Upper lobe of right lung (tissue), 1 donor: ENCODE data around the gene PLEKHA3. TPM values are rescaled to one million over a fixed set of nuclear protein-coding genes. Genes with fewer than 3 reads are reported as not detected.
A peak's percentile ranks its signal among the peaks of the same experiment; 100 is the strongest.

ENCODE experiments used
- ATAC-seq: fragments of 200-7000 bp; cut with Tn5 transposase; one replicate; pipeline ENCODE4 v1.9.1; 2020; ENCODE audit warnings: mild to moderate bottlenecking, moderate library complexity
- DNase-seq: peaks from one replicate; pipeline ENCODE4 v3.0.0-alpha.2; 2020
- H3K27ac ChIP-seq: fragments of 200-600 bp; one replicate; pipeline ENCODE4 v1.8.0; 2022
- H3K27me3 ChIP-seq: fragments of 200-600 bp; one replicate; pipeline ENCODE4 v1.8.0; 2022; ENCODE audit warnings: mild to moderate bottlenecking
- H3K36me3 ChIP-seq: fragments of 200-600 bp; one replicate; pipeline ENCODE4 v1.8.0; 2022
- H3K4me1 ChIP-seq: fragments of 200-600 bp; one replicate; pipeline ENCODE4 v1.8.0; 2022
- H3K4me3 ChIP-seq: fragments of 200-600 bp; one replicate; pipeline ENCODE4 v1.8.0; 2022; ENCODE audit warnings: mild to moderate bottlenecking
- H3K9me3 ChIP-seq: fragments of 200-600 bp; one replicate; pipeline ENCODE4 v1.8.0; 2022
- intact Hi-C: fragments of 100-400 bp; cut with DNase I; formaldehyde crosslinking; loops from one replicate; pipeline ENCODE4 v1.11.0; 2022
- total RNA-seq: library from RNA; stranded (reverse); fragmentation: NEBNext Ultra II Directional; extraction: Animal tissue kit (Norgen Biotek cat#: 25700); gene quantifications from one replicate; pipeline ENCODE4 v1.2.1, GENCODE V29; 2021
- TF ChIP-seq, protein P1 (sequence below): fragments of 200-600 bp; IDR thresholded peaks from one replicate; pipeline ENCODE4 v1.8.0; 2022; ENCODE audit warnings: antibody characterized with exemption
- donor health status: DM: no; HTN: yes; CAD: no; lungs with severe emphysema.

PLEKHA3 gene
- total RNA-seq, 1 donor from 2014 or later, result 36.6 TPM

GRCh38 chr2:178476477-178476876, 3.8 kb upstream of the PLEKHA3 start:
- intact Hi-C loops, result no loop called here
- TF ChIP-seq, protein P1, sequence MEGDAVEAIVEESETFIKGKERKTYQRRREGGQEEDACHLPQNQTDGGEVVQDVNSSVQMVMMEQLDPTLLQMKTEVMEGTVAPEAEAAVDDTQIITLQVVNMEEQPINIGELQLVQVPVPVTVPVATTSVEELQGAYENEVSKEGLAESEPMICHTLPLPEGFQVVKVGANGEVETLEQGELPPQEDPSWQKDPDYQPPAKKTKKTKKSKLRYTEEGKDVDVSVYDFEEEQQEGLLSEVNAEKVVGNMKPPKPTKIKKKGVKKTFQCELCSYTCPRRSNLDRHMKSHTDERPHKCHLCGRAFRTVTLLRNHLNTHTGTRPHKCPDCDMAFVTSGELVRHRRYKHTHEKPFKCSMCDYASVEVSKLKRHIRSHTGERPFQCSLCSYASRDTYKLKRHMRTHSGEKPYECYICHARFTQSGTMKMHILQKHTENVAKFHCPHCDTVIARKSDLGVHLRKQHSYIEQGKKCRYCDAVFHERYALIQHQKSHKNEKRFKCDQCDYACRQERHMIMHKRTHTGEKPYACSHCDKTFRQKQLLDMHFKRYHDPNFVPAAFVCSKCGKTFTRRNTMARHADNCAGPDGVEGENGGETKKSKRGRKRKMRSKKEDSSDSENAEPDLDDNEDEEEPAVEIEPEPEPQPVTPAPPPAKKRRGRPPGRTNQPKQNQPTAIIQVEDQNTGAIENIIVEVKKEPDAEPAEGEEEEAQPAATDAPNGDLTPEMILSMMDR, result no peak
- no peaks in the 10 kb centered on the region for H3K9me3 ChIP-seq
- DNase-seq, result no peak
- no peak overlapping the region for H3K4me3 ChIP-seq
- no peaks in the 10 kb centered on the region for H3K27me3 ChIP-seq
- H3K4me1 ChIP-seq, result peaks cover 15% of the 10 kb centered on the region
- no peaks in the 10 kb centered on the region for H3K36me3 ChIP-seq
- H3K27ac ChIP-seq, result no peak overlapping the region
- ATAC-seq, result no peak

DNA sequence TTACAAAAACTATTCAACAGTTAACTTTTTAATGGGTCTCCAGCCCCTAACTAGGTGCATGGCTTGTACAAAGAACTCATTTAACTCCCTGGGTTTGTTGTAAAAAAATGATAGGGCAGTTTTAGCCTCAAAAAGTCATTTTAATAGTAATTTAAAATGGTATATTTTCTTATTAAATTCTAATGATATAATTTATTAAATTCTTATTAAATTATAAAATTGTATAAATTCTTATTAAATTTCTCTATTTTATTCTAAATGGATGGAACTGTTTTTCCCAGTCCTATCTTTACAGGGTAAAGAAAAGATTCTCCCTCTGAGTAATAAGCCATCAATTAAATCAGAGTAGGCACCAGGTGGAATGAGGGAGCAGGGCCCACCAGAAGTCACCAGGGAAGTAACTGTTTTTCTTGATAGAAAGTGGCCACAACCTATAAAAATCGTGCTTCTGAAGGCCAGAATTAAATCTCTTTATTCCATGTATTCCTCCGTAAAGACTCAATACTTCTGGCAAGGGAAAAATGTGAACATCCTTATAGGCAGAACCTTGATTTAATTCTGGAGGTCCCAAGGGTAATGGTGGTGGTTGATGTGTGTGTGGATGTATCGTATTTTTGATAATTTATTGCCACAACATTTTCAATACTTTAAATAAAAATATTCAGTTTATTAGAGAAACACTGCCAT, 2.7 kb upstream of the PLEKHA3 start:
- Histone ChIP-seq H3K27me3 (no peaks in the 10 kb centered on the region), H3K27ac (peak overlapping the region; percentile 92), H3K36me3 (no peaks in the 10 kb centered on the region), H3K4me1 (peaks cover 26% of the 10 kb centered on the region), H3K9me3 (no peaks in the 10 kb centered on the region), H3K4me3 (peak overlapping the region; percentile 63)
- TF ChIP-seq, protein P1, result no peak
- DNase-seq (no peak), ATAC-seq (no peak)
- intact Hi-C loops, result no loop called here

- Histone ChIP-seq H3K9me3 (no peaks in the 10 kb centered on the region), H3K27me3 (no peaks in the 10 kb centered on the region), H3K36me3 (no peaks in the 10 kb centered on the region), H3K4me1 (peaks cover 31% of the 10 kb centered on the region), H3K27ac (peak overlapping the region; percentile 92), H3K4me3 (peak overlapping the region; percentile 63)
- intact Hi-C loops, result no loop called here
- no peak for ATAC-seq
- no peak for DNase-seq
- TF ChIP-seq, protein P1, result no peak
Observed at GRCh38 chr2:178478130-178478438, 2.2 kb upstream of the PLEKHA3 start.

DNA sequence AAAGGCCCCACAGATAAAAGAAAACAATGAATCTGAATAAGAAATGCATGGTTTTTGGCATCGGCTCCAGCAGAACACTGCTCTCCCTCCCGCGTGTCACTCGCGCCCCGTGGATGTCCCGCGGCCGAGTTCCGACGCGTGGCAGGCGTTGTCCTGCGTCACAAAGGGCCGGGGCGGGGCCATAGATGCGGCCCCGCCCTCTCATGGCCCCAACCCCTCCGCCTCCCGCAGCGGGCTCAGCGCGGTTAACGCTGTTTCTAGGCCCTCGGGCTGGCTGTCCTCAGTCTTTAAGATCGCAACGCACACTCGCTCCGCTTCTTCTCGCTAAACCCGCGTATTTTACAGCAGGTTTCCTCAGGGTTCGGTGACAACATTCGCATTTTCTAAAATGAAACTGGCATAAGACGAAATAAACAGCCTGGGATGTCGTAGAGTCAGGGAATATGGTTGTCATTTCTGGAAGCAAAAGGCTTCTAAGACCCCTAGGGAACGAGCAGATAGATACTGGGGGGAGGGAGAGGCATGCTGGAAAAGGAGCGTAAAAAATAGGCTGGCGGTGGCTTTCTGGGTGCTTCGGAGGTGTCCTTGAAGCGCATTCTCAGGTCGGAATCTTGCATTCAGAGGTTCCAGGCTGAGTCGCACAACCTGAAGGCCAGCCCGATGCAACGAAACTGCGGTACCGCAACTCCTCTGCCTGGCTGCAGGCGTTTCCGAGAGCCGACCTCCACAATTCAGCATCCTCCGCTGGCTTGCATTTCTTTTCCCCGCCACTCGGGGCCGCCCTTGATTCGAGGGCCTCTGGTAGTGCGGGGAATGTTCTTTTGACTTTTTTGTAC, 1.6 kb upstream of the PLEKHA3 start, which contains the start of gene FKBP7:
Gene FKBP7, minus strand, starts transcription at position 162 of the 836 bp plus-strand sequence. Its CDS starts 101 bp downstream, at position 61.
- H3K4me1 ChIP-seq, result peaks cover 35% of the 10 kb centered on the region
- DNase-seq (peak; percentile 93), ATAC-seq (peak; percentile 86)
- intact Hi-C loops, result no loop called here
- H3K9me3 ChIP-seq, result no peaks in the 10 kb centered on the region
- no peaks in the 10 kb centered on the region for H3K27me3 ChIP-seq
- H3K36me3 ChIP-seq, result no peaks in the 10 kb centered on the region
- H3K4me3 ChIP-seq, result peak within 1 kb of the TSS; percentile 63
- TF ChIP-seq, protein P1, result peak; percentile 80
- peak within 1 kb of the TSS; percentile 92 for H3K27ac ChIP-seq

- DNase-seq (no peak), ATAC-seq (no peak)
- H3K27ac ChIP-seq, result peak overlapping the region; percentile 92
- intact Hi-C loops, result no loop called here
- no peaks in the 10 kb centered on the region for H3K27me3 ChIP-seq
- TF ChIP-seq, protein P1, result no peak
- no peaks in the 10 kb centered on the region for H3K36me3 ChIP-seq
- H3K9me3 ChIP-seq, result no peaks in the 10 kb centered on the region
- peak overlapping the region; percentile 63 for H3K4me3 ChIP-seq
- peaks cover 41% of the 10 kb centered on the region for H3K4me1 ChIP-seq
Observed at GRCh38 chr2:178479275-178479616, 1.0 kb upstream of the PLEKHA3 start.
